GM12873 (cell line): ENCODE measurements around the gene TOP1.

Experiments
- CTCF ChIP-seq: IDR thresholded peaks from 2 replicates; pipeline ENCODE4 v1.5.1; 2012; ENCODE audit warnings: low read depth, mild to moderate bottlenecking, moderate library complexity, low read length, control low read depth; ENCODE audit not compliant: insufficient read depth; ENCODE audit errors: missing control alignments

The TOP1 gene

GRCh38 chr20:41080866-41081265, 52.2 kb downstream of the TOP1 start:
- no peak for TF ChIP-seq CTCF

GRCh38 chr20:41081276-41081814, 52.7 kb downstream of the TOP1 start:
- no peak for TF ChIP-seq CTCF

- no peak for TF ChIP-seq CTCF
These were observed 53.7 kb downstream of the TOP1 start for GRCh38 chr20:41082306-41082705.

GRCh38 chr20:41085606-41086005, 57.0 kb downstream of the TOP1 start:
- TF ChIP-seq CTCF, result no peak

- no peak for TF ChIP-seq CTCF
These were observed 58.0 kb downstream of the TOP1 start for GRCh38 chr20:41086402-41087324.

- no peak for TF ChIP-seq CTCF
These were observed 58.7 kb downstream of the TOP1 start for GRCh38 chr20:41087325-41087685.

GRCh38 chr20:41087777-41088176, 59.2 kb downstream of the TOP1 start:
- no peak for TF ChIP-seq CTCF
